ENCODE results near the gene GDPGP1.

GRCh38 chr15:90225504-90226234 is 8.3 kb upstream of the GDPGP1 start:
- TF ChIP-seq CTCF (conservative IDR thresholded peaks at IDR 0.05; ENCODE audit: low read depth, low read length) (no peak), EZH2 (IDR thresholded peaks at IDR 0.05; ENCODE audit: low read length, unreplicated experiment) (no peak), EZH2phosphoT487 (IDR thresholded peaks at IDR 0.05; ENCODE audit: borderline replicate concordance, low read length) (no peak)
